Aorta (tissue), 5 donors: Measurements from ENCODE around the gene SLX4IP. TPM values are rescaled to one million over a fixed set of nuclear protein-coding genes. Genes with fewer than 3 reads are reported as not detected.

Experiments used
- ATAC-seq: fragments of 200-7000 bp; cut with Tn5 transposase; one replicate; pipeline ENCODE4 v1.9.1; 2022; ENCODE audit warnings: moderate library complexity; ENCODE audit not compliant: low FRiP score
- DNase-seq, 2 donors: peaks; one replicate each; pipeline ENCODE4 v3.0.0-alpha.2; 2020
- H3K27ac ChIP-seq, 2 donors: one replicate each; pipeline ENCODE4 v1.5.1; 2013; ENCODE audit warnings: low read length in 2 of 2, mild to moderate bottlenecking in 2 of 2, moderate library complexity in 2 of 2, control low read depth in 1 of 2, inconsistent platforms in 1 of 2, low read depth in 1 of 2
- H3K27me3 ChIP-seq, 2 donors: one replicate each; pipeline ENCODE4 v1.6.1; 2013; ENCODE audit warnings: control low read depth in 1 of 2, low read length in 1 of 2, mild to moderate bottlenecking in 1 of 2, moderate library complexity in 1 of 2; ENCODE audit not compliant: insufficient read depth in 2 of 2, control insufficient read depth in 1 of 2
- H3K36me3 ChIP-seq, 2 donors: one replicate each; pipeline ENCODE4 v1.6.1; 2013; ENCODE audit warnings: control low read depth in 1 of 2, low read length in 1 of 2, mild to moderate bottlenecking in 1 of 2; ENCODE audit not compliant: insufficient read depth in 2 of 2, control insufficient read depth in 1 of 2
- H3K4me1 ChIP-seq, 2 donors: one replicate each; pipeline ENCODE4 v1.6.1; 2013; ENCODE audit warnings: low read length in 2 of 2, control low read depth in 1 of 2, mild to moderate bottlenecking in 1 of 2, moderate library complexity in 1 of 2; ENCODE audit not compliant: insufficient read depth in 2 of 2, control insufficient read depth in 1 of 2
- H3K4me3 ChIP-seq, 2 donors: one replicate each; pipeline ENCODE4 v1.5.1; 2013; ENCODE audit warnings: low read length in 2 of 2, control low read depth in 1 of 2, mild to moderate bottlenecking in 1 of 2
- H3K9me3 ChIP-seq: one replicate; pipeline ENCODE4 v1.6.1; 2013; ENCODE audit warnings: mild to moderate bottlenecking, low read length; ENCODE audit not compliant: control insufficient read depth
- WGBS, 2 donors: extraction: QIAGEN DNeasy Blood & Tissue Kit; methylation state at CpG; one replicate each; pipeline ENCODE4 v1.1.7; 2013; 5-methylcytosine and 5-hydroxymethylcytosine counted together
- intact Hi-C, 2 donors: fragments of 100-400 bp; cut with DNase I; formaldehyde crosslinking; loops; one replicate each; pipeline versions ENCODE4 v1.14.2 to v1.15.0; 2022
- polyA plus RNA-seq, 2 donors: library from polyadenylated mRNA; stranded (reverse); fragments of 200-250 nt; gene quantifications; one replicate each; pipeline ENCODE4 v1.2.3, GENCODE V29; 2013
- total RNA-seq, 2 donors: library from RNA; stranded (reverse); fragmentation: NEBNext Ultra II Directional; extraction: Animal tissue kit (Norgen Biotek cat#: 25700); gene quantifications; one replicate each; pipeline ENCODE4 v1.2.1, GENCODE V29; 2021
- donor health status: healthy with polysubstance abuse.
- donor health status: Bipolar disorder and iron deficiency.
- donor health status: DM: no; HTN: no; CAD: no.
- donor health status: DM: no; HTN: no; CAD: no.
- donor health status: DM: yes; HTN: yes; CAD: no.

SLX4IP gene
- total and polyA plus RNA-seq, 4 donors: 1.4 to 5.6 (median 3.3) TPM

- no peak for DNase-seq
- intact Hi-C loops: loop anchor here in 1 of 2 donors (10.0 kb wide), 1 partner anchor 199 kb away; no protein-coding TSS in a partner anchor
- no peak overlapping the region for H3K27ac ChIP-seq
- no peaks in the 10 kb centered on the region for H3K36me3 ChIP-seq
- 75 to 76% methylated on average over 2 of the region's 2 CpGs for WGBS, 2 donors
- H3K4me1 ChIP-seq: no peaks in the 10 kb centered on the region
- H3K27me3 ChIP-seq: no peaks in the 10 kb centered on the region
- H3K4me3 ChIP-seq: no peak overlapping the region
- H3K9me3 ChIP-seq: no peaks in the 10 kb centered on the region
- no peak for ATAC-seq
Measured at GRCh38 chr20:10423735-10424134, 11.4 kb upstream of the SLX4IP start.

DNA sequence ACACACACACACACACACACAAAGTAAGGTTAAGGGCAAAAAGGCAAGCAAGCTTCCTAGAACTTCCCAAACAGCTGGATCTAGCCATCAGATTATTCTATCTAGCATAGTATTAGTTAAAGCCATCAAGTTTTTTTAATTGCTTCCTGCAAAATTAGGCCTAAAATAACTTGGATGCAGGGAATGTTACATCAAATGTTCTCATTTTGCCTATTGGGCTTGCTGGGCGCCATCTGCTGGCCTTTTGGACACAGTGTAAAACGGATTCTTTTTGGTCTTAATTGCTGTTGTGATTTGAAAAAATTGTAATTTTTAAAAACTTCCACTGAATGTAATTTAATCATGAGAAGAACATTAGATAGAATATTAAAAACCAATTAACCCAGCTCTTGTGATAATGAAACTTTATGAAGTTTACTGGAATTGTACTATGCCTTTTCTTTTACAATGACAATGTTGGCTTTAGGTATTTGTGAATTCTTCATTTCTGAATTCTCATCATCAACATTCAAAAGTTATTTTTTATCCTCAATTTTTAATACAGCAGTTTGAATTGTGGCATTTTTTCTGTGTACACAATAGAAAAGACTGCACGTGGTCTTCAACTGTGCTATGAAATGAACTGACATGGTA, 7.9 kb upstream of the SLX4IP start:
- H3K27ac ChIP-seq: no peak overlapping the region
- no peak overlapping the region for H3K4me3 ChIP-seq
- no peaks in the 10 kb centered on the region for H3K36me3 ChIP-seq
- DNase-seq (peak; percentile 67 to 80), ATAC-seq (no peak)
- H3K9me3 ChIP-seq: no peaks in the 10 kb centered on the region
- no peaks in the 10 kb centered on the region for H3K4me1 ChIP-seq
- H3K27me3 ChIP-seq: no peaks in the 10 kb centered on the region
- WGBS, 2 donors: 11 to 12% methylated on average over 3 of the region's 3 CpGs
- intact Hi-C loops: loop anchor here in 1 of 2 donors (5.0 to 10.0 kb wide), 2 partner anchors 202 to 450 kb away; no protein-coding TSS in a partner anchor

DNA sequence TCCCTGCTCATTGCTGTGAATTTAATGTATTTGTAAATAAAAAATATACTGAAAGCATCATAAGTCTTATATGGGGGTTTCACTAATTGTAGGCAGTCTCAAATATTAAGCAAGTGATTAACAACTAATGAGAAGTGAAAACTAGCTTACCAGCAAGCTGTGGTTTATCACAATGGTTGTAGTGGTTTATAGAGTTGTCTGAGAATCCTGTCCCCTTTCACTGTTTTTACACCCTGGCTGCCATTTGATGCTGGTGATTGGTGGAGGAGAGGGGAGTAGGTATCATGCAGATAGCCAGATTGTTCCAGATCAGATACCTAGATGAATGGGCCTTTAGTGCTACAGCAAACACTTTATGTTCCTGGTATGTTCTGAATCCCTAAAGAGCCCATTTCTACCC, 7.1 kb upstream of the SLX4IP start:
- Histone ChIP-seq H3K27me3 (no peaks in the 10 kb centered on the region), H3K4me3 (no peak overlapping the region), H3K4me1 (no peaks in the 10 kb centered on the region), H3K36me3 (no peaks in the 10 kb centered on the region), H3K9me3 (no peaks in the 10 kb centered on the region), H3K27ac (no peak overlapping the region)
- ATAC-seq (no peak), DNase-seq (no peak)
- intact Hi-C loops: loop anchor here (2.0 to 10.0 kb wide), 3 partner anchors 203 to 451 kb away; no protein-coding TSS in a partner anchor

GRCh38 chr20:10429443-10429981, 5.6 kb upstream of the SLX4IP start:
- DNase-seq: no peak
- 86 to 88% methylated on average over 5 of the region's 5 CpGs for WGBS, 2 donors
- no peak for ATAC-seq
- no peak overlapping the region for H3K27ac ChIP-seq
- no peaks in the 10 kb centered on the region for H3K4me1 ChIP-seq
- intact Hi-C loops: loop anchor here (2.0 to 10.0 kb wide), 3 partner anchors 205 to 452 kb away; no protein-coding TSS in a partner anchor
- H3K9me3 ChIP-seq: no peaks in the 10 kb centered on the region
- H3K27me3 ChIP-seq: no peaks in the 10 kb centered on the region
- no peak overlapping the region for H3K4me3 ChIP-seq
- no peaks in the 10 kb centered on the region for H3K36me3 ChIP-seq

DNA sequence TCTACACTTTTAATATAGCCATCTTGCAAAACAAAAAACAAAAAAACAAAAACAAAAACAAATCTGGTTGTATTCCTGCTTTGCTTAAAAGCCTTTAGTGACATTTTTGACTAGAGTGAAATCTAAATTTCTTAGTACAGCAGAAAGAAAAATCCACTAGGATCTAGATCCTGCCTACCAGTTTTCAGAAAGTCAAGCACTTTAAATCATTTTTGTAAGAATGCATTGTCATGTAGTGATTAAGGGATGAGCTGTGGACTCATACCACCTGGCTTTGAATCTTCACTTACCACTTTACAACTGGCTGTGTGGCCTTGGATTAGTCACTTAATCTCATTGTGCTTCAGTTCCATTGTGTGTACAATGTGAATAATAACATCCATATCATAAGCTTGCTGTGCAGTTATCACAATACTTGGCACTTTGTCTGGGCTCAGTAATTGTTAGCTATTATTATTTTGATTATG, 5.1 kb upstream of the SLX4IP start:
- no peak for ATAC-seq
- H3K9me3 ChIP-seq: no peaks in the 10 kb centered on the region

GRCh38 chr20:10430704-10431103, 4.4 kb upstream of the SLX4IP start:
- ATAC-seq (no peak), DNase-seq (no peak)
- intact Hi-C loops: loop anchor here (10.0 kb wide), 2 partner anchors 816 to 1114 kb away; no protein-coding TSS in a partner anchor
- no peaks in the 10 kb centered on the region for H3K36me3 ChIP-seq
- WGBS, 2 donors: 88% methylated on average over 5 of the region's 5 CpGs
- H3K4me1 ChIP-seq: no peaks in the 10 kb centered on the region
- no peak overlapping the region for H3K4me3 ChIP-seq
- no peaks in the 10 kb centered on the region for H3K27me3 ChIP-seq
- H3K27ac ChIP-seq: no peak overlapping the region
- no peaks in the 10 kb centered on the region for H3K9me3 ChIP-seq

More for the DNA sequence above, 5.1 kb upstream of the SLX4IP start:
- Histone ChIP-seq H3K36me3 (no peaks in the 10 kb centered on the region), H3K27me3 (no peaks in the 10 kb centered on the region), H3K4me3 (no peak overlapping the region), H3K4me1 (no peaks in the 10 kb centered on the region), H3K27ac (no peak overlapping the region)
- intact Hi-C loops: loop anchor here (2.0 to 10.0 kb wide), 5 partner anchors 205 to 1115 kb away; no protein-coding TSS in a partner anchor
- DNase-seq: no peak

DNA sequence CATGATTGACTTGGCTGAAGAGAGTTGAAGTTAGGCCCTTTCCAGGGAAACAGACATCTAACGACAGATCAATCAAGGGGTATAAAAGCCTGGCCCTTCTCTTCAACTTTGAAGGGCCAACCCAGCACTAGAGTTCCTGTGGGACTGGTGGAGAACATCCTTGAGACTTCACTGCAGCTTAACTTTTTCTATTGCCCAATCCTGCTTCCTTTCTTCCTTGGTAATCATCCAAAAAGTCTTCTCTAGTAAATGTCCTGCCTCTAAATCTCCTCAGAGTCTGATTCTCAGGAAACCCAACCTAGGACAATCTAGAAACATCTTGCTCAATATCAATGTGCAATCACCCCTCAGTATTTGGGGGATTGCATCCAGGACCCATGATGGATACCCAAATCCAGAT, 3.0 kb upstream of the SLX4IP start:
- DNase-seq: no peak
- Histone ChIP-seq H3K4me1 (no peaks in the 10 kb centered on the region), H3K4me3 (no peak overlapping the region), H3K36me3 (no peaks in the 10 kb centered on the region), H3K27me3 (no peaks in the 10 kb centered on the region), H3K9me3 (no peaks in the 10 kb centered on the region), H3K27ac (no peak overlapping the region)
- intact Hi-C loops: loop anchor here (10.0 kb wide), 2 partner anchors 817 to 1113 kb away; no protein-coding TSS in a partner anchor
- no peak for ATAC-seq
- 86 to 100% methylated on average over 1 of the region's 1 CpG for WGBS, 2 donors

- Histone ChIP-seq H3K36me3 (no peaks in the 10 kb centered on the region), H3K4me1 (no peaks in the 10 kb centered on the region), H3K9me3 (no peaks in the 10 kb centered on the region), H3K4me3 (peak overlapping the region; percentile 69 to 85), H3K27ac (no peak overlapping the region), H3K27me3 (no peaks in the 10 kb centered on the region)
- 46 to 47% methylated on average over 30 of the region's 30 CpGs for WGBS, 2 donors
- DNase-seq (no peak), ATAC-seq (no peak)
- intact Hi-C loops: loop anchor here (10.0 kb wide), 2 partner anchors 818 to 1112 kb away; no protein-coding TSS in a partner anchor
Measured at GRCh38 chr20:10433014-10433622, 2.0 kb upstream of the SLX4IP start.
